ENCODE measurements around the gene FOXA1.
"Not testable (repeated sequence)": the region's sequence is repeated elsewhere in the genome, so short reads cannot be mapped to it uniquely, and the experiment has no call there.

Gene FOXA1

GRCh38 chr14:37588956-37589714 is 5.9 kb downstream of the FOXA1 start:
- no peak for DNase-seq

- no peak for DNase-seq
Measured at GRCh38 chr14:37588667-37588955, 6.4 kb downstream of the FOXA1 start.

GRCh38 chr14:37587881-37588666 is 7.0 kb downstream of the FOXA1 start:
- DNase-seq = no peak

- no peak for DNase-seq
Measured at GRCh38 chr14:37587131-37587803, 7.8 kb downstream of the FOXA1 start.

GRCh38 chr14:37586797-37587130 is 8.3 kb downstream of the FOXA1 start:
- no peak for DNase-seq

- DNase-seq = no peak
Measured at GRCh38 chr14:37585971-37586796, 8.9 kb downstream of the FOXA1 start.

- DNase-seq = no peak
Measured at GRCh38 chr14:37585101-37585511, 9.9 kb downstream of the FOXA1 start.

- no peak for DNase-seq
Measured at GRCh38 chr14:37584211-37585100, 10.6 kb downstream of the FOXA1 start.

GRCh38 chr14:37583358-37584210 is 11.5 kb downstream of the FOXA1 start:
- DNase-seq = no peak

- no peak for DNase-seq
Measured at GRCh38 chr14:37580146-37580545, 14.9 kb downstream of the FOXA1 start.

GRCh38 chr14:37579274-37579673 is 15.8 kb downstream of the FOXA1 start:
- DNase-seq = no peak

GRCh38 chr14:37573356-37573755 is 21.7 kb downstream of the FOXA1 start:
- no peak for DNase-seq

GRCh38 chr14:37571391-37571790 is 23.7 kb downstream of the FOXA1 start:
- DNase-seq = no peak

GRCh38 chr14:37569729-37570128 is 25.3 kb downstream of the FOXA1 start:
- DNase-seq = no peak

- DNase-seq = no peak
Measured at GRCh38 chr14:37566811-37567371, 28.2 kb downstream of the FOXA1 start.

- DNase-seq = no peak
Measured at GRCh38 chr14:37565550-37565949, 29.5 kb downstream of the FOXA1 start.

GRCh38 chr14:37563189-37563588 is 31.9 kb downstream of the FOXA1 start:
- no peak for DNase-seq

GRCh38 chr14:37559386-37559785 is 35.7 kb downstream of the FOXA1 start:
- no peak for DNase-seq

- no peak for DNase-seq
Measured at GRCh38 chr14:37558740-37559139, 36.3 kb downstream of the FOXA1 start.

GRCh38 chr14:37555596-37555995 is 39.5 kb downstream of the FOXA1 start:
- DNase-seq = not testable (repeated sequence)
